ENCODE results near the gene KIF13A. TPM values are rescaled to one million over a fixed set of nuclear protein-coding genes. Genes with fewer than 3 reads are reported as not detected.
A peak's percentile ranks its signal among the peaks of the same experiment; 100 is the strongest.
"Not testable (repeated sequence)": the region's sequence is repeated elsewhere in the genome, so short reads cannot be mapped to it uniquely, and the experiment has no call there.

Gene KIF13A
- total RNA-seq, 2 donors from 2014 or later: 74.6 to 110 TPM

GRCh38 chr6:17912521-17912920, 74.9 kb downstream of the KIF13A start:
- DNase-seq (ENCODE audit: low spot score): no peak
- intact Hi-C loops (cut with DNase I): loop anchor here in 1 of 2 donors (10.0 kb wide), 1 partner anchor 568 kb away; no protein-coding TSS in a partner anchor

GRCh38 chr6:17911656-17912055, 75.8 kb downstream of the KIF13A start:
- DNase-seq (ENCODE audit: low spot score): not testable (repeated sequence)
- intact Hi-C loops (cut with DNase I): loop anchor here in 1 of 2 donors (10.0 kb wide), 1 partner anchor 567 kb away; no protein-coding TSS in a partner anchor

GRCh38 chr6:17910189-17910588, 77.2 kb downstream of the KIF13A start:
- intact Hi-C loops (cut with DNase I): loop anchor here in 1 of 2 donors (10.0 kb wide), 1 partner anchor 565 kb away; no protein-coding TSS in a partner anchor
- DNase-seq (ENCODE audit: low spot score): no peak

DNA sequence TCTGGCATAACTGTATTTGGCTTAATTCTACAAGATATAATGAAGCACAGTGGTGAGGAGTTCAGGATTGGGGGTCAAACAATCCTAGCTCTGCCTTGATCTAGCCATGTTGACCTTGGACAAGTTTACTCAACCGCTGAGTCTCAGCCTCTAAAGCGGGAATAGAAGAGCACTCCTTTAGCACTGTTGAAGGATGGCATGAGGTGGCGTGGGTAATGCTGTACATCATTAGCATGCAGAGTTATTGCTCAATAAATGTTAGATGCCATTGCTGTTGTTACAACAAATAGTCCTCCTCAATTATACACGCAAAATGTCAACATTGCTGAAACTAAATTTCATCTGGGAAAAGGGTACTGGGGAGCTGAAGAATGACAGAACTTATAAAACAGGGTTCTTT, 78.6 kb downstream of the KIF13A start:
- intact Hi-C loops (cut with DNase I): no loop called here
- DNase-seq (ENCODE audit: low spot score): no peak

- intact Hi-C loops (cut with DNase I): no loop called here
- peak; percentile 91 for DNase-seq (ENCODE audit: low spot score)
These were observed 79.8 kb downstream of the KIF13A start for GRCh38 chr6:17907406-17908229.

GRCh38 chr6:17905611-17906592, 81.5 kb downstream of the KIF13A start:
- intact Hi-C loops (cut with DNase I): no loop called here
- DNase-seq (ENCODE audit: low spot score): no peak

DNA sequence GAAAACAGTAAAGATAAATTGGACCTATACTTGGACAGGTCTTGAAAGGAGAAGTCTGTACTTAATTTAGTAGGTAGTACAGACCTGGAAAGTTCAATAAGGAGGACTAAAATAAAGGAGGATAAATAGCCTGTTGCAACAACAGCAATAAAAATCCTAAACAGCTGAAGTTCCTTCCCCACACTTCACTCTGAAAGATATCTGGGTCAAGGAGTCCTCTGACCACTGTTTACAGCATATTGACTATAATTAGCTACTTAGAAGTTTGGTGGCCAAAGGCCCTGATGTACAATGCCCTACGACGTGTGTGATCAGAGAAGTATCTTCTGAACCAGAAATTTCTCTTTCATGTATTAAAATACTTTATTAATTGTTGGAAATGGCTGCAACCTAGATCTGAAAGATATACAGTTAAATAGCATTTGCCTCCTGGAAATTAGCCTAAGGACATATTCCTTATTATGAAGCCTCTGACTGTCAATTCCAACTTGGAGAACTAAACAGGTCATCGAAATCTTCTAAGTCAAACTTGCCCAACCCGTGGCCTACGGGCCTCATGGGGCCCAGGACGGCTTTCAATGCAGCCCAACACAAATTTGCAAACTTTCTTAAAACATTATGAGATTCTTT, 82.8 kb downstream of the KIF13A start:
- no peak for DNase-seq (ENCODE audit: low spot score)
- intact Hi-C loops (cut with DNase I): no loop called here

DNA sequence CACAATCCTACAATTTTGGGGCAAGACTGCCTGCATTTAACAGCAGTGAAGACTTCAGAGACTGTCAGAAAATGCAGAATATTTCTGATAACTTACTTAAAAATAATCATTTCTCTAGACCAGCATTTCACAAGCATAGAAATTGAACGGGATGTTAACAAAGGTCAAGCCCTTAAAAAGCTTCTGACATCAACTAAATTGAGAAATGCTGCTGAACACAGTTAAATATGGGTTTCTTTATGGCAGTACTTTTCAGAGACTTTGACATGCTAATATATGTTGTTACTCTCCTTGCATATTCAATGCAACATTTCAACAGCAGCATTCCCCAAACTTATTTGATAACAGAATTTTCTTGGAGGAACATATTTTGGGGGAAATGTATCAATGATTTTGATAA, 84.5 kb downstream of the KIF13A start:
- intact Hi-C loops (cut with DNase I): no loop called here
- DNase-seq (ENCODE audit: low spot score): no peak

DNA sequence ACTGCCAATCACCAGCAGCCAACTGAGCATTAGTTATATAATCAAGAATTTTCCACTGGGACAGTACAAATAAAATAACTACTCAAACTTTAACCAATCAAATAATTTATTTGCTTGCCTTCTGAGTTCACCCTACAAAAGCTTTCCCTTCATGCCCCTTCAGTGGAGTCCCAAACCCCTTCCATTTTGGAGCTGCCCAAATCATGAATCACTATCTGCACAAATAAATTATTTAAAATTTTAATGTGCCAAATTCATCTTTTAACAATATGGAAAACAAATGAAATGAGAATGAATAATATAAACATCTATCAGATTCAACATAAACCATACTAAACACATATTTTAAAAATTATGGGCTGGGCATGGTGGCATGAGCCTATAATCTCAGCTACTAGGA, 85.9 kb downstream of the KIF13A start:
- no peak for DNase-seq (ENCODE audit: low spot score)
- intact Hi-C loops (cut with DNase I): no loop called here

DNA sequence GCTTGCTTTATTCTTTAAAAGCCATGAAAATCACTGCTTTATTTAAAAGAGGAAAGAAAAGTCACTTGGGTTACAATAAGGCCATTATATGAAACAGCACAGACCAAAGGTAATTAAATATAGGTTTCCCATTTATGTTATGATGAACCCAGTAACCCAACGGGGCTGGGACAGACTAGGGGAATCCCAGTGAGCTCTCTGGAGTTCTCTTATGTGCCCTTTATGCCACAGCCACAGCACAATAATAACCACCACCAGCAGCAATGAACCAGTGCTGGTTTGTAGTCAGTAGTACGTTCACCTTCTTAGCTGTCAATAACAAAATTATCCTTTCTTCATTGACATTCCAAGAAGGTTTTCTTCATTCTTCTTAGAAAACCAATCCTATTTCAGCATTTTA, 87.4 kb downstream of the KIF13A start:
- DNase-seq (ENCODE audit: low spot score): no peak
- intact Hi-C loops (cut with DNase I): no loop called here

DNA sequence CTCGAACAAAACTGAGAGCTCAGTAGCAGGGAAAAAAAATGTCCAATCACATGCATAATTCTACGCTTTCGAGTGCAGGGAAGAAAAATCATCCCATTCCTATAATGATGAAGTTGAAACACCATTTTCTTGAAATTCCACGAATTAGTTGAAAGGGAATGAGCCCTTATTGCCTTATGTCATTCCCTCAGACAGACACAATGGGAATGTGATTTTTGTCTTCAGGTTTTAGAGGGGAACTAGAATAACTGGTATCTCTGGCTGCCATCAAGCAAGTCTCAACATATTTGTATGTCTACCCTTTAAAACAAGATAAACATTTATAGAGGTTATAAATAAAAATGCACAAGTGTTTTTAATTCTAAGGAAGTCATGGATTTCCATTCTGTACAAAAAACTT, 87.9 kb downstream of the KIF13A start:
- intact Hi-C loops (cut with DNase I): no loop called here

GRCh38 chr6:17897681-17898080, 89.8 kb downstream of the KIF13A start:
- intact Hi-C loops (cut with DNase I): no loop called here
- DNase-seq (ENCODE audit: low spot score): no peak

More for the DNA sequence above, 87.9 kb downstream of the KIF13A start:
- DNase-seq (ENCODE audit: low spot score): no peak

GRCh38 chr6:17894905-17895304, 92.5 kb downstream of the KIF13A start:
- intact Hi-C loops (cut with DNase I): no loop called here
- DNase-seq (ENCODE audit: low spot score): no peak

DNA sequence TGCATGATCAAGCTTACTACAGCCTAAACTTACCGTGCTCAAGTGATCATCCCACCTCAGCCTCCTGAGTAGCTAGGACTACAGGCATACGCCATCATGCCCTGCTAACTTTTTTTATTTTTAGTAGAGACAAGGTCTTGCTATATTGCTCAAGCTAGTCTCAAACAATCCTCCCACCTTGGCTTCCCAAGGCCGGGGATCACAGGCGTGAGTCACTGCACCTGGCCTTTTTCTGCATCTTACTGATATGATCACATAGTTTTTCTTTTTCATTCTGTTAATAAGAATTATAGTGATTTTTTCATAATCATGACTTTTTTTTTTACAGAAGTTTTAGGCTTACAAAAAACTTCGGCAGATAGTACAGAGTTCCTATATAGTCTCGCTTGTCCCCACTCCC, 93.2 kb downstream of the KIF13A start:
- no peak for DNase-seq (ENCODE audit: low spot score)
- intact Hi-C loops (cut with DNase I): no loop called here

GRCh38 chr6:17892097-17892686, 95.2 kb downstream of the KIF13A start:
- intact Hi-C loops (cut with DNase I): no loop called here
- no peak for DNase-seq (ENCODE audit: low spot score)

- intact Hi-C loops (cut with DNase I): no loop called here
- DNase-seq (ENCODE audit: low spot score): no peak
These were observed 97.1 kb downstream of the KIF13A start for GRCh38 chr6:17890309-17890708.

DNA sequence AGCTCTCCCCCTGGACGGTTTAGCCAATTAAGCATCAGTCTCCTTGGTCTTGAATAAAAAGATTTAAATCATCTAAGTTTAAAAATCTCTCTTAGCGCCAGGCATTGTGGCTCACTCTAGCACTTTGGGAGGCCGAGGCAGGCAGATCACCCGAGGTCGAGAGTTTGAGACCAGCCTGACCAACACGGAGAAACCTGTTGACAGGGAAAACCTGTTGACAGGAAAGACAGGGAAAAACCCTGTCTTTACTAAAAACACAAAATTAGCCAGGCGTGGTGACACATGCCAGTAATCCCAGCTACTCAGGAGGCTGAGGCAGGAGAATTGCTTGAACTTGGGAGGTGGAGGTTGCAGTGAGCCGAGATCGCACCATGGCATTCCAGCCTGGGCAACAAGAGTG, 97.7 kb downstream of the KIF13A start:
- not testable (repeated sequence) for DNase-seq (ENCODE audit: low spot score)

GRCh38 chr6:17886891-17887290, 100.5 kb downstream of the KIF13A start:
- DNase-seq (ENCODE audit: low spot score): no peak
- intact Hi-C loops (cut with DNase I): no loop called here

More for the DNA sequence above, 97.7 kb downstream of the KIF13A start:
- intact Hi-C loops (cut with DNase I): not testable (repeated sequence)

All from posterior vena cava (tissue), 2 donors.